ENCODE measurements around the gene CACNA2D4.
A peak's percentile ranks its signal among the peaks of the same experiment; 100 is the strongest.

CACNA2D4 gene

GRCh38 chr12:1768615-1769014 lies 149.8 kb downstream of the CACNA2D4 start:
- Histone ChIP-seq H3K4me3 (replicated peaks; ENCODE audit: insufficient read depth, low read length) (no peak overlapping the region), H3K27ac (replicated peaks) (no peak overlapping the region), H3K27me3 (ENCODE audit: insufficient read depth, poor library complexity, severe bottlenecking) (no peaks in the 10 kb centered on the region)
- no peak for TF ChIP-seq GABPA (IDR thresholded peaks at IDR 0.05; ENCODE audit: low read depth)
- no peak for TF ChIP-seq REST (IDR thresholded peaks at IDR 0.05; ENCODE audit: insufficient replicate concordance, low read depth)
- TF ChIP-seq CTCF (IDR thresholded peaks at IDR 0.05; ENCODE audit: insufficient read depth, low read length) = no peak
- no peak for TF ChIP-seq SPI1 (IDR thresholded peaks at IDR 0.05; ENCODE audit: borderline replicate concordance, low read depth)
- no peak for DNase-seq (ENCODE audit: low read depth in 1 of 2, low spot score in 1 of 2)

- DNase-seq (ENCODE audit: low read depth in 1 of 2, low spot score in 1 of 2) = no peak
- no peak overlapping the region for H3K27ac ChIP-seq (replicated peaks)
- TF ChIP-seq POLR2AphosphoS5 (IDR thresholded peaks at IDR 0.05; ENCODE audit: low read depth) (no peak), GABPA (IDR thresholded peaks at IDR 0.05; ENCODE audit: low read depth) (no peak), SPI1 (IDR thresholded peaks at IDR 0.05; ENCODE audit: borderline replicate concordance, low read depth) (no peak), REST (IDR thresholded peaks at IDR 0.05; ENCODE audit: insufficient replicate concordance, low read depth) (no peak), CTCF (IDR thresholded peaks at IDR 0.05; ENCODE audit: insufficient read depth, low read length) (no peak)
These were observed 150.9 kb downstream of the CACNA2D4 start for GRCh38 chr12:1767407-1768090.

GRCh38 chr12:1766110-1766509 lies 152.3 kb downstream of the CACNA2D4 start:
- TF ChIP-seq SPI1 (IDR thresholded peaks at IDR 0.05; ENCODE audit: borderline replicate concordance, low read depth) (no peak), GABPA (IDR thresholded peaks at IDR 0.05; ENCODE audit: low read depth) (no peak), CTCF (IDR thresholded peaks at IDR 0.05; ENCODE audit: insufficient read depth, low read length) (no peak)
- Histone ChIP-seq H3K4me3 (replicated peaks; ENCODE audit: insufficient read depth, low read length) (no peak overlapping the region), H3K27me3 (ENCODE audit: insufficient read depth, poor library complexity, severe bottlenecking) (no peaks in the 10 kb centered on the region), H3K27ac (replicated peaks) (no peak overlapping the region)
- no peak for DNase-seq (ENCODE audit: low read depth in 1 of 2, low spot score in 1 of 2)

More at GRCh38 chr12:1767407-1768090, 150.9 kb downstream of the CACNA2D4 start:
- no peak overlapping the region for H3K4me3 ChIP-seq (replicated peaks; ENCODE audit: insufficient read depth, low read length)
- no peaks in the 10 kb centered on the region for H3K27me3 ChIP-seq (ENCODE audit: insufficient read depth, poor library complexity, severe bottlenecking)

GRCh38 chr12:1763153-1763552 lies 155.3 kb downstream of the CACNA2D4 start:
- H3K27ac ChIP-seq (replicated peaks) = no peak overlapping the region
- peak in 1 of 2 experiments; percentile 12 for DNase-seq (ENCODE audit: low read depth in 1 of 2, low spot score in 1 of 2)
- H3K4me3 ChIP-seq (replicated peaks; ENCODE audit: insufficient read depth, low read length) = no peak overlapping the region
- no peaks in the 10 kb centered on the region for H3K27me3 ChIP-seq (ENCODE audit: insufficient read depth, poor library complexity, severe bottlenecking)
- no peak for TF ChIP-seq CTCF (IDR thresholded peaks at IDR 0.05; ENCODE audit: insufficient read depth, low read length)
- no peak for TF ChIP-seq POLR2AphosphoS5 (IDR thresholded peaks at IDR 0.05; ENCODE audit: low read depth)
- no peak for TF ChIP-seq SPI1 (IDR thresholded peaks at IDR 0.05; ENCODE audit: borderline replicate concordance, low read depth)
- TF ChIP-seq GABPA (IDR thresholded peaks at IDR 0.05; ENCODE audit: low read depth) = no peak
- TF ChIP-seq REST (IDR thresholded peaks at IDR 0.05; ENCODE audit: insufficient replicate concordance, low read depth) = no peak
